DOHH2 (cell line): ENCODE data around the gene BRMS1L.

Experiments
- H3F3A ChIP-seq: fragments of 200-600 bp; sonication (generic), shearing (Covaris generic); 2 replicates; pipeline ENCODE4 v1.6.0; 2016; ENCODE audit warnings: antibody characterized with exemption, mild to moderate bottlenecking; ENCODE audit not compliant: control insufficient read depth, insufficient read depth
- H3K27ac ChIP-seq: fragments of 200-600 bp; sonication (generic); 2 replicates; pipeline ENCODE4 v1.5.1; 2014; ENCODE audit warnings: low read depth, mild to moderate bottlenecking, low read length, moderate library complexity
- H3K27me3 ChIP-seq: fragments of 200-600 bp; sonication (generic); 2 replicates; pipeline ENCODE4 v1.6.1; 2014; ENCODE audit warnings: mild to moderate bottlenecking, low read length, mixed read lengths; ENCODE audit not compliant: control insufficient read depth
- H3K36me3 ChIP-seq: fragments of 200-600 bp; sonication (generic); 2 replicates; pipeline ENCODE4 v1.6.1; 2014; ENCODE audit warnings: mild to moderate bottlenecking, low read length, moderate library complexity, mixed read lengths; ENCODE audit not compliant: control insufficient read depth
- H3K4me1 ChIP-seq: fragments of 200-600 bp; sonication (generic); 2 replicates; pipeline ENCODE4 v1.6.1; 2014; ENCODE audit warnings: mild to moderate bottlenecking, low read length, mixed read lengths; ENCODE audit not compliant: control insufficient read depth
- H3K4me2 ChIP-seq: fragments of 200-600 bp; sonication (generic); 2 replicates; pipeline ENCODE4 v1.6.0; 2014; ENCODE audit warnings: mild to moderate bottlenecking, low read length, moderate library complexity
- H3K4me3 ChIP-seq: fragments of 200-600 bp; sonication (generic); 2 replicates; pipeline ENCODE4 v1.5.1; 2014; ENCODE audit warnings: mild to moderate bottlenecking, low read length, mixed read lengths
- H3K79me2 ChIP-seq: fragments of 200-600 bp; sonication (generic); 2 replicates; pipeline ENCODE4 v1.6.1; 2014; ENCODE audit warnings: mild to moderate bottlenecking, low read length, mixed read lengths; ENCODE audit not compliant: control insufficient read depth
- H3K9me2 ChIP-seq: fragments of 200-600 bp; sonication (generic); replicated peaks from 2 replicates; pipeline ENCODE4 v1.6.1; 2014; ENCODE audit warnings: mild to moderate bottlenecking, low read length, mixed read lengths; ENCODE audit not compliant: control insufficient read depth
- H3K9me3 ChIP-seq: fragments of 200-600 bp; sonication (generic); 2 replicates; pipeline ENCODE4 v1.6.1; 2014; ENCODE audit warnings: antibody characterized with exemption, low read length, mixed read lengths; ENCODE audit not compliant: control insufficient read depth, insufficient read depth
- H4K20me1 ChIP-seq: fragments of 200-600 bp; sonication (generic); 2 replicates; pipeline ENCODE4 v1.6.0; 2014; ENCODE audit warnings: low read depth, mild to moderate bottlenecking, antibody characterized with exemption, low read length, moderate library complexity; ENCODE audit not compliant: control insufficient read depth, insufficient read depth
- CTCF ChIP-seq: fragments of 200-600 bp; sonication (generic); IDR thresholded peaks from one replicate; pipeline ENCODE4 v1.5.1; 2014; ENCODE audit warnings: antibody characterized with exemption, mild to moderate bottlenecking, low read depth, low read length; ENCODE audit not compliant: poor library complexity, severe bottlenecking
- EZH2phosphoT487 ChIP-seq: fragments of 200-600 bp; sonication (generic); IDR thresholded peaks from 2 replicates; pipeline ENCODE4 v1.6.1; 2017; ENCODE audit warnings: borderline replicate concordance, mild to moderate bottlenecking, antibody characterized with exemption, low read length, moderate library complexity, mixed read lengths

Gene BRMS1L

GRCh38 chr14:35797796-35798195 lies 28.3 kb upstream of the BRMS1L start:
- 0 out of 2 replicates have a peak, but pooled peaks cover 2% of the 10 kb centered on the region for H4K20me1 ChIP-seq
- no peaks in the 10 kb centered on the region for H3K4me1 ChIP-seq
- H3K4me3 ChIP-seq: no peak overlapping the region
- peaks cover 13% of the 10 kb centered on the region for H3K79me2 ChIP-seq
- H3K27me3 ChIP-seq: no peaks in the 10 kb centered on the region
- no peak overlapping the region for H3K27ac ChIP-seq
- no peaks in the 10 kb centered on the region for H3F3A ChIP-seq
- no peak overlapping the region for H3K4me2 ChIP-seq
- no peak for TF ChIP-seq CTCF
- TF ChIP-seq EZH2phosphoT487: no peak
- no peaks in the 10 kb centered on the region for H3K9me2 ChIP-seq
- H3K36me3 ChIP-seq: no peaks in the 10 kb centered on the region
- no peaks in the 10 kb centered on the region for H3K9me3 ChIP-seq

- H3K9me3 ChIP-seq: no peaks in the 10 kb centered on the region
- no peaks in the 10 kb centered on the region for H4K20me1 ChIP-seq
- H3F3A ChIP-seq: peaks cover 16% of the 10 kb centered on the region
- peaks cover 20% of the 10 kb centered on the region for H3K4me1 ChIP-seq
- H3K36me3 ChIP-seq: no peaks in the 10 kb centered on the region; the same call in 1 of the 2 replicates
- no peaks in the 10 kb centered on the region for H3K9me2 ChIP-seq
- peaks cover 30% of the 10 kb centered on the region for H3K79me2 ChIP-seq
- H3K27me3 ChIP-seq: no peaks in the 10 kb centered on the region
- peak overlapping the region; percentile 85 for H3K4me2 ChIP-seq
- no peak for TF ChIP-seq CTCF
- no peak for TF ChIP-seq EZH2phosphoT487
- no peak overlapping the region for H3K27ac ChIP-seq
- H3K4me3 ChIP-seq: no peak overlapping the region
Observed at GRCh38 chr14:35806006-35806907, 19.9 kb upstream of the BRMS1L start.

GRCh38 chr14:35807131-35807961 lies 18.8 kb upstream of the BRMS1L start:
- peaks cover 20% of the 10 kb centered on the region for H3K4me1 ChIP-seq
- peak overlapping the region; percentile 85 for H3K4me2 ChIP-seq
- no peak overlapping the region for H3K27ac ChIP-seq
- no peaks in the 10 kb centered on the region for H3K9me2 ChIP-seq
- no peaks in the 10 kb centered on the region; the same call in 1 of the 2 replicates for H3K36me3 ChIP-seq
- no peaks in the 10 kb centered on the region for H3K27me3 ChIP-seq
- H3K79me2 ChIP-seq: peaks cover 30% of the 10 kb centered on the region
- TF ChIP-seq EZH2phosphoT487 (no peak), CTCF (no peak)
- H3F3A ChIP-seq: peaks cover 16% of the 10 kb centered on the region
- H3K9me3 ChIP-seq: no peaks in the 10 kb centered on the region
- H3K4me3 ChIP-seq: peak overlapping the region; percentile 96
- H4K20me1 ChIP-seq: no peaks in the 10 kb centered on the region
